ENCODE measurements around the gene ISCA2.

DNA sequence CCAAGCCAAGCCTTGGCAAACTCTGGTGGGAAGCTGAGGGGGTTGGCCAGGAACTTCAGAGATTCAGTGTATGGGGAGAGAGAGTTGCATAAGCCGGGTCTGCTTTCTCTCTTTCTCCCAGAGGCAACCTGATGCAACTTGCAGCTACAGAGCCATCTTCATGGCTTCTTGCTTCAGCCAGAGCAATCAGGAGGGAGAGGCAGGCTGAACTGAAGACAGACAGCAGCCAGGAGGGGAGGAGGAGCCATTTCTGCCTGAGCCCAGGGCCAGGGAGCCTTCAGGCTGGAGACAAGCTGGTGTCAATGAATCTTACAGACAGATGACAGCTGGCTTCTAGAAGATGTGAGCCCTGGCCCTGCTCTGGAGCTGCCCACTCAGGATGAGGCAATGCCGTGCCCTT lies 19.2 kb upstream of the ISCA2 start:
- no peak for TF ChIP-seq FOXA1 (IDR thresholded peaks at IDR 0.05)
- TF ChIP-seq FOXK2 (IDR thresholded peaks at IDR 0.05), result no peak
- no peak for TF ChIP-seq LEF1 (IDR thresholded peaks at IDR 0.05; ENCODE audit: borderline replicate concordance)
- TF ChIP-seq SP1 (IDR thresholded peaks at IDR 0.05), result no peak
- no peak for TF ChIP-seq ZNF384 (IDR thresholded peaks at IDR 0.05)
- TF ChIP-seq BHLHE40 (IDR thresholded peaks at IDR 0.05; ENCODE audit: borderline replicate concordance), result no peak
- TF ChIP-seq, protein P1, sequence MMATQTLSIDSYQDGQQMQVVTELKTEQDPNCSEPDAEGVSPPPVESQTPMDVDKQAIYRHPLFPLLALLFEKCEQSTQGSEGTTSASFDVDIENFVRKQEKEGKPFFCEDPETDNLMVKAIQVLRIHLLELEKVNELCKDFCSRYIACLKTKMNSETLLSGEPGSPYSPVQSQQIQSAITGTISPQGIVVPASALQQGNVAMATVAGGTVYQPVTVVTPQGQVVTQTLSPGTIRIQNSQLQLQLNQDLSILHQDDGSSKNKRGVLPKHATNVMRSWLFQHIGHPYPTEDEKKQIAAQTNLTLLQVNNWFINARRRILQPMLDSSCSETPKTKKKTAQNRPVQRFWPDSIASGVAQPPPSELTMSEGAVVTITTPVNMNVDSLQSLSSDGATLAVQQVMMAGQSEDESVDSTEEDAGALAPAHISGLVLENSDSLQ (IDR thresholded peaks at IDR 0.05), result no peak
- TF ChIP-seq FOXM1 (IDR thresholded peaks at IDR 0.05; ENCODE audit: borderline replicate concordance), result no peak
- TF ChIP-seq SUZ12 (IDR thresholded peaks at IDR 0.05), result no peak
- no peak for TF ChIP-seq TARDBP (IDR thresholded peaks at IDR 0.05)
- no peak for TF ChIP-seq CTBP1 (IDR thresholded peaks at IDR 0.05; ENCODE audit: borderline replicate concordance)

Data from HEK293T (cell line).